ENCODE measurements around the gene SHMT1.

DNA sequence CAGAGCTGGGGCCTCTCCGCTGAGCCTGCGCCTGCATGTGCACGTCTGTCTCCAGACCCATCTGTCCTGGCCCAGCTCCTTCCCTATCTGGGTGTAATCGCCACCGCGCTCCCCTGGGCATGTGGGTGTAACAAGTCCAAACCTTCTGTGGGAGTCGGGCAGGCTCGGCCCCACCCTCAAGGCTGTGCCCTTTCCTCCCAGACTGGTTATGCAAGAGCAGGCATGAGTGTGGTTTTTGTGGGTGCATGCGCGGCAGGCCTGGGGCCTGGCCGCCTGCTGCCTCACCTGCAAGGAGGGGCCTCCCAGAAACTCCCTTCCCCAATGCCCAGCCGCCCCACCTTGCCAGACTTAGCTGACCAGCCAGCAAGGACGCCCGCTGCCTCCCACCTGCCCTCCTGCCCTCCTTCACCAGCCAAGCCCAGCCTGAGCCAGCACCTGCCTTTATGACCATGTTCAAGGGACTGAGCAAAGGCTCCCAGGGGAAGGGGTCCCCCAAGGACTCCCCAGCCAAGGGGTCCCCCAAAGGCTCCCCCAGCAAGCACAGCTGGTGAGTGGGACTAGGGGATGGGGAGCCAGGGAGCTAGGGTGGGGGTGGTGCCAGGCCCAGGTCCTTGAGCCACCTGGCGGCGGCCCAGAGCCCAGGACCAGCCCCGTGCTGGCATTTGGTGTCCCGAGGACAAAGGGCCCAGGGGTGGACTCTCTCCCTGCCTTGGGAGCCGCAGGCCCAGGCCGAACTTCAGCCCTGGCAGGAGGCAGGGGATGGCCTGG, 14.3 kb upstream of the SHMT1 start, which contains the start of gene EVPLL:
- no peak for TF ChIP-seq EZH2 (IDR thresholded peaks at IDR 0.05; ENCODE audit: insufficient read depth, low read length)
- TF ChIP-seq, protein P1, sequence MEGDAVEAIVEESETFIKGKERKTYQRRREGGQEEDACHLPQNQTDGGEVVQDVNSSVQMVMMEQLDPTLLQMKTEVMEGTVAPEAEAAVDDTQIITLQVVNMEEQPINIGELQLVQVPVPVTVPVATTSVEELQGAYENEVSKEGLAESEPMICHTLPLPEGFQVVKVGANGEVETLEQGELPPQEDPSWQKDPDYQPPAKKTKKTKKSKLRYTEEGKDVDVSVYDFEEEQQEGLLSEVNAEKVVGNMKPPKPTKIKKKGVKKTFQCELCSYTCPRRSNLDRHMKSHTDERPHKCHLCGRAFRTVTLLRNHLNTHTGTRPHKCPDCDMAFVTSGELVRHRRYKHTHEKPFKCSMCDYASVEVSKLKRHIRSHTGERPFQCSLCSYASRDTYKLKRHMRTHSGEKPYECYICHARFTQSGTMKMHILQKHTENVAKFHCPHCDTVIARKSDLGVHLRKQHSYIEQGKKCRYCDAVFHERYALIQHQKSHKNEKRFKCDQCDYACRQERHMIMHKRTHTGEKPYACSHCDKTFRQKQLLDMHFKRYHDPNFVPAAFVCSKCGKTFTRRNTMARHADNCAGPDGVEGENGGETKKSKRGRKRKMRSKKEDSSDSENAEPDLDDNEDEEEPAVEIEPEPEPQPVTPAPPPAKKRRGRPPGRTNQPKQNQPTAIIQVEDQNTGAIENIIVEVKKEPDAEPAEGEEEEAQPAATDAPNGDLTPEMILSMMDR (IDR thresholded peaks at IDR 0.05; ENCODE audit: insufficient read depth, low read depth, low read length) = no peak

Data from astrocyte (in vitro differentiated cells and primary cell).